GM23338 (cell line): ENCODE results near the gene HDDC3. TPM values are rescaled to one million over a fixed set of nuclear protein-coding genes. Genes with fewer than 3 reads are reported as not detected.

ENCODE experiments used
- ATAC-seq: fragments of 200-7000 bp; cut with Tn5 transposase; 3 replicates; pipeline ENCODE4 v1.9.1; 2020
- DNase-seq: peaks from one replicate; pipeline ENCODE4 v3.0.0-alpha.2; 2015; ENCODE audit warnings: low spot score
- H2AFZ ChIP-seq: fragments of 200-600 bp; sonication (generic); 2 replicates; pipeline ENCODE4 v1.8.0; 2016; ENCODE audit warnings: antibody characterized with exemption, mild to moderate bottlenecking, moderate library complexity
- H3F3A ChIP-seq: fragments of 200-600 bp; sonication (generic); replicated peaks from 2 replicates; pipeline ENCODE4 v1.8.0; 2017; ENCODE audit warnings: antibody characterized with exemption, mixed run types, low read depth
- H3K27ac ChIP-seq: fragments of 200-600 bp; sonication (generic); 2 replicates; pipeline ENCODE4 v1.6.1; 2016; ENCODE audit warnings: low read depth
- H3K27me3 ChIP-seq: fragments of 200-600 bp; sonication (generic); 2 replicates; pipeline ENCODE4 v1.8.0; 2016; ENCODE audit warnings: mild to moderate bottlenecking, mixed run types, moderate library complexity; ENCODE audit not compliant: insufficient read depth
- H3K36me3 ChIP-seq: fragments of 200-600 bp; sonication (generic); 2 replicates; pipeline ENCODE4 v1.8.0; 2016; ENCODE audit warnings: mild to moderate bottlenecking; ENCODE audit not compliant: insufficient read depth
- H3K4me1 ChIP-seq: fragments of 200-600 bp; sonication (generic); 2 replicates; pipeline ENCODE4 v1.8.0; 2016; ENCODE audit warnings: mild to moderate bottlenecking, moderate library complexity; ENCODE audit not compliant: insufficient read depth
- H3K4me2 ChIP-seq: fragments of 200-600 bp; sonication (generic); 2 replicates; pipeline ENCODE4 v1.7.1; 2017; ENCODE audit warnings: mixed run types
- H3K4me3 ChIP-seq: fragments of 200-600 bp; sonication (generic); 2 replicates; pipeline ENCODE4 v1.6.1; 2016; ENCODE audit warnings: mixed run types
- H3K79me2 ChIP-seq: fragments of 200-600 bp; sonication (generic); replicated peaks from 2 replicates; pipeline ENCODE4 v1.8.0; 2017; ENCODE audit warnings: mild to moderate bottlenecking; ENCODE audit not compliant: insufficient read depth
- H3K9me2 ChIP-seq: fragments of 200-600 bp; sonication (generic); 2 replicates; pipeline ENCODE4 v1.8.0; 2017; ENCODE audit not compliant: insufficient read depth
- H4K20me1 ChIP-seq: fragments of 200-600 bp; sonication (generic); replicated peaks from 2 replicates; pipeline ENCODE4 v1.8.0; 2017; ENCODE audit warnings: mild to moderate bottlenecking; ENCODE audit not compliant: insufficient read depth
- H3K27ac Mint-ChIP-seq: 2 replicates; pipeline ENCODE4 v1.8.0; 2020; ENCODE audit warnings: inconsistent platforms, mild to moderate bottlenecking, moderate library complexity, mixed read lengths
- H3K27me3 Mint-ChIP-seq: 3 replicates; pipeline ENCODE4 v1.8.0; 2022; ENCODE audit warnings: low read depth, mild to moderate bottlenecking, moderate library complexity, mixed read lengths, inconsistent platforms; ENCODE audit not compliant: insufficient read depth, poor library complexity
- H3K36me3 Mint-ChIP-seq: 3 replicates; pipeline ENCODE4 v1.8.0; 2021; ENCODE audit warnings: low read depth, mild to moderate bottlenecking, inconsistent platforms, moderate library complexity, mixed read lengths
- H3K4me1 Mint-ChIP-seq: 3 replicates; pipeline ENCODE4 v1.8.0; 2020; ENCODE audit warnings: mild to moderate bottlenecking, inconsistent platforms, mixed read lengths
- H3K4me3 Mint-ChIP-seq: 3 replicates; pipeline ENCODE4 v1.8.0; 2021; ENCODE audit warnings: moderate library complexity, mild to moderate bottlenecking, inconsistent platforms, mixed read lengths
- H3K9me3 Mint-ChIP-seq: 3 replicates; pipeline ENCODE4 v1.8.0; 2020; ENCODE audit warnings: moderate library complexity, mild to moderate bottlenecking, inconsistent platforms, mixed read lengths
- CREB1 ChIP-seq: fragments of 250-450 bp; sonication (Bioruptor Pico); IDR thresholded peaks from 2 replicates; pipeline ENCODE4 v1.5.0; 2020; ENCODE audit warnings: low read depth, mild to moderate bottlenecking, moderate library complexity
- EZH2 ChIP-seq: fragments of 200-600 bp; sonication (generic); IDR thresholded peaks from one replicate; pipeline ENCODE4 v1.8.0; 2017; ENCODE audit warnings: antibody characterized with exemption, mild to moderate bottlenecking, low read depth; ENCODE audit not compliant: unreplicated experiment
- EZH2phosphoT487 ChIP-seq: fragments of 200-600 bp; sonication (generic); IDR thresholded peaks from one replicate; pipeline ENCODE4 v1.8.1; 2018; ENCODE audit warnings: antibody characterized with exemption; ENCODE audit not compliant: unreplicated experiment
- JUNB ChIP-seq: IDR thresholded peaks from one replicate; pipeline ENCODE4 v1.6.1; 2016; ENCODE audit warnings: antibody characterized with exemption; ENCODE audit not compliant: unreplicated experiment
- NANOG ChIP-seq: IDR thresholded peaks from 2 replicates; pipeline ENCODE4 v1.6.1; 2016; ENCODE audit warnings: antibody characterized with exemption, borderline replicate concordance
- POLR2AphosphoS5 ChIP-seq: IDR thresholded peaks from 2 replicates; pipeline ENCODE4 v1.6.1; 2016; ENCODE audit warnings: antibody characterized with exemption, low read depth
- STAT1 ChIP-seq: IDR thresholded peaks from one replicate; pipeline ENCODE4 v1.6.1; 2016; ENCODE audit warnings: antibody characterized with exemption; ENCODE audit not compliant: unreplicated experiment
- ZNF114 ChIP-seq: fragments of 250-450 bp; sonication (Bioruptor Pico); IDR thresholded peaks from 2 replicates; pipeline ENCODE4 v1.5.0; 2020; ENCODE audit warnings: mild to moderate bottlenecking, moderate library complexity
- polyA plus RNA-seq: library from polyadenylated mRNA; unstranded; fragments of >200 nt; fragmentation: Nextera tagmentation; extraction: Ambion mirVana; gene quantifications from 2 replicates; pipeline ENCODE4 v1.2.1, GENCODE V29; 2016
- total RNA-seq: library from RNA; depleted of rRNA; stranded (reverse); fragments of >200 nt; shearing (Covaris generic); gene quantifications from 2 replicates; pipeline ENCODE4 v1.2.3, GENCODE V29; 2014
- TF ChIP-seq, protein P1 (sequence below): fragments of 250-450 bp; sonication (Bioruptor Pico); IDR thresholded peaks from 2 replicates; pipeline ENCODE4 v1.5.0; 2020; ENCODE audit warnings: mild to moderate bottlenecking, moderate library complexity
- TF ChIP-seq, protein P2 (sequence below), 2 experiments: fragments of 200-600 bp in 1 of 2; sonication (generic) in 1 of 2; conservative IDR thresholded peaks; 2 replicates each; pipeline versions ENCODE4 v1.5.1 to v1.6.1; 2016 to 2017; ENCODE audit warnings: antibody characterized with exemption in 2 of 2, low read depth in 2 of 2, mild to moderate bottlenecking in 2 of 2, moderate library complexity in 1 of 2
- TF ChIP-seq, protein P3 (sequence below): IDR thresholded peaks from 2 replicates; pipeline ENCODE4 v1.6.1; 2016; ENCODE audit warnings: antibody characterized with exemption

HDDC3 gene
- total and polyA plus RNA-seq, 2 experiments from 2014 or later: 17.4 to 19.0 TPM

DNA sequence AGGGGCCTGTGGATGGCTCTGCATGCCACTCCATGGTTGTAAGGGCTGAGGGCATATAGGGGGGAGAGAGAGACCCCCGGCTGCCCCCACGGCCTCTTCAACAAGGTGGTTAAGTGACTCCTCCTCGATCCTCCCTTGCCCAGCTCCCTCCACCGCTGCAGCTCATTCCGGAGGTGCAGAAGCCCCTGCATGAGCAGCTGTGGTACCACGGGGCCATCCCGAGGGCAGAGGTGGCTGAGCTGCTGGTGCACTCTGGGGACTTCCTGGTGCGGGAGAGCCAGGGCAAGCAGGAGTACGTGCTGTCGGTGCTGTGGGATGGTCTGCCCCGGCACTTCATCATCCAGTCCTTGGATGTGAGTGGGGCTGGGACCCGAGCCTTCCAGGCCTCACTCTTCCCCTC, 41.5 kb downstream of the HDDC3 start:
- Mint-ChIP-seq H3K4me1 (peaks cover 7% of the 10 kb centered on the region; the same call in 2 of the 3 replicates), H3K9me3 (no peaks in the 10 kb centered on the region), H3K36me3 (peaks cover 6% of the 10 kb centered on the region), H3K27me3 (peaks cover 14% of the 10 kb centered on the region), H3K4me3 (no peak overlapping the region), H3K27ac (no peak overlapping the region)
- ATAC-seq: no peak
- Histone ChIP-seq H3K9me2 (no peaks in the 10 kb centered on the region), H3K4me3 (no peak overlapping the region), H3K27me3 (no peaks in the 10 kb centered on the region), H3K79me2 (no peaks in the 10 kb centered on the region), H3K36me3 (no peaks in the 10 kb centered on the region), H3K4me2 (no peak overlapping the region), H3K27ac (no peak overlapping the region), H3F3A (no peaks in the 10 kb centered on the region), H4K20me1 (no peaks in the 10 kb centered on the region), H3K4me1 (peaks cover under 1% of the 10 kb centered on the region; the same call in 1 of the 2 replicates), H2AFZ (no peak overlapping the region)
- TF ChIP-seq, protein P1, sequence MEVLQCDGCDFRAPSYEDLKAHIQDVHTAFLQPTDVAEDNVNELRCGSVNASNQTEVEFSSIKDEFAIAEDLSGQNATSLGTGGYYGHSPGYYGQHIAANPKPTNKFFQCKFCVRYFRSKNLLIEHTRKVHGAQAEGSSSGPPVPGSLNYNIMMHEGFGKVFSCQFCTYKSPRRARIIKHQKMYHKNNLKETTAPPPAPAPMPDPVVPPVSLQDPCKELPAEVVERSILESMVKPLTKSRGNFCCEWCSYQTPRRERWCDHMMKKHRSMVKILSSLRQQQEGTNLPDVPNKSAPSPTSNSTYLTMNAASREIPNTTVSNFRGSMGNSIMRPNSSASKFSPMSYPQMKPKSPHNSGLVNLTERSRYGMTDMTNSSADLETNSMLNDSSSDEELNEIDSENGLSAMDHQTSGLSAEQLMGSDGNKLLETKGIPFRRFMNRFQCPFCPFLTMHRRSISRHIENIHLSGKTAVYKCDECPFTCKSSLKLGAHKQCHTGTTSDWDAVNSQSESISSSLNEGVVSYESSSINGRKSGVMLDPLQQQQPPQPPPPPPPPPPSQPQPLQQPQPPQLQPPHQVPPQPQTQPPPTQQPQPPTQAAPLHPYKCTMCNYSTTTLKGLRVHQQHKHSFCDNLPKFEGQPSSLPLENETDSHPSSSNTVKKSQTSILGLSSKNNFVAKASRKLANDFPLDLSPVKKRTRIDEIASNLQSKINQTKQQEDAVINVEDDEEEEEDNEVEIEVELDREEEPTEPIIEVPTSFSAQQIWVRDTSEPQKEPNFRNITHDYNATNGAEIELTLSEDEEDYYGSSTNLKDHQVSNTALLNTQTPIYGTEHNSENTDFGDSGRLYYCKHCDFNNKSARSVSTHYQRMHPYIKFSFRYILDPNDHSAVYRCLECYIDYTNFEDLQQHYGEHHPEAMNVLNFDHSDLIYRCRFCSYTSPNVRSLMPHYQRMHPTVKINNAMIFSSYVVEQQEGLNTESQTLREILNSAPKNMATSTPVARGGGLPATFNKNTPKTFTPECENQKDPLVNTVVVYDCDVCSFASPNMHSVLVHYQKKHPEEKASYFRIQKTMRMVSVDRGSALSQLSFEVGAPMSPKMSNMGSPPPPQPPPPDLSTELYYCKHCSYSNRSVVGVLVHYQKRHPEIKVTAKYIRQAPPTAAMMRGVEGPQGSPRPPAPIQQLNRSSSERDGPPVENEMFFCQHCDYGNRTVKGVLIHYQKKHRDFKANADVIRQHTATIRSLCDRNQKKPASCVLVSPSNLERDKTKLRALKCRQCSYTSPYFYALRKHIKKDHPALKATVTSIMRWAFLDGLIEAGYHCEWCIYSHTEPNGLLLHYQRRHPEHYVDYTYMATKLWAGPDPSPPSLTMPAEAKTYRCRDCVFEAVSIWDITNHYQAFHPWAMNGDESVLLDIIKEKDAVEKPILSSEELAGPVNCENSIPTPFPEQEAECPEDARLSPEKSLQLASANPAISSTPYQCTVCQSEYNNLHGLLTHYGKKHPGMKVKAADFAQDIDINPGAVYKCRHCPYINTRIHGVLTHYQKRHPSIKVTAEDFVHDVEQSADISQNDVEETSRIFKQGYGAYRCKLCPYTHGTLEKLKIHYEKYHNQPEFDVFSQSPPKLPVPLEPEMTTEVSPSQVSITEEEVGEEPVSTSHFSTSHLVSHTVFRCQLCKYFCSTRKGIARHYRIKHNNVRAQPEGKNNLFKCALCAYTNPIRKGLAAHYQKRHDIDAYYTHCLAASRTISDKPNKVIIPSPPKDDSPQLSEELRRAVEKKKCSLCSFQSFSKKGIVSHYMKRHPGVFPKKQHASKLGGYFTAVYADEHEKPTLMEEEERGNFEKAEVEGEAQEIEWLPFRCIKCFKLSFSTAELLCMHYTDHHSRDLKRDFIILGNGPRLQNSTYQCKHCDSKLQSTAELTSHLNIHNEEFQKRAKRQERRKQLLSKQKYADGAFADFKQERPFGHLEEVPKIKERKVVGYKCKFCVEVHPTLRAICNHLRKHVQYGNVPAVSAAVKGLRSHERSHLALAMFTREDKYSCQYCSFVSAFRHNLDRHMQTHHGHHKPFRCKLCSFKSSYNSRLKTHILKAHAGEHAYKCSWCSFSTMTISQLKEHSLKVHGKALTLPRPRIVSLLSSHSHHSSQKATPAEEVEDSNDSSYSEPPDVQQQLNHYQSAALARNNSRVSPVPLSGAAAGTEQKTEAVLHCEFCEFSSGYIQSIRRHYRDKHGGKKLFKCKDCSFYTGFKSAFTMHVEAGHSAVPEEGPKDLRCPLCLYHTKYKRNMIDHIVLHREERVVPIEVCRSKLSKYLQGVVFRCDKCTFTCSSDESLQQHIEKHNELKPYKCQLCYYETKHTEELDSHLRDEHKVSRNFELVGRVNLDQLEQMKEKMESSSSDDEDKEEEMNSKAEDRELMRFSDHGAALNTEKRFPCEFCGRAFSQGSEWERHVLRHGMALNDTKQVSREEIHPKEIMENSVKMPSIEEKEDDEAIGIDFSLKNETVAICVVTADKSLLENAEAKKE (CRISPR knock-in tag): no peak
- no peak for DNase-seq

DNA sequence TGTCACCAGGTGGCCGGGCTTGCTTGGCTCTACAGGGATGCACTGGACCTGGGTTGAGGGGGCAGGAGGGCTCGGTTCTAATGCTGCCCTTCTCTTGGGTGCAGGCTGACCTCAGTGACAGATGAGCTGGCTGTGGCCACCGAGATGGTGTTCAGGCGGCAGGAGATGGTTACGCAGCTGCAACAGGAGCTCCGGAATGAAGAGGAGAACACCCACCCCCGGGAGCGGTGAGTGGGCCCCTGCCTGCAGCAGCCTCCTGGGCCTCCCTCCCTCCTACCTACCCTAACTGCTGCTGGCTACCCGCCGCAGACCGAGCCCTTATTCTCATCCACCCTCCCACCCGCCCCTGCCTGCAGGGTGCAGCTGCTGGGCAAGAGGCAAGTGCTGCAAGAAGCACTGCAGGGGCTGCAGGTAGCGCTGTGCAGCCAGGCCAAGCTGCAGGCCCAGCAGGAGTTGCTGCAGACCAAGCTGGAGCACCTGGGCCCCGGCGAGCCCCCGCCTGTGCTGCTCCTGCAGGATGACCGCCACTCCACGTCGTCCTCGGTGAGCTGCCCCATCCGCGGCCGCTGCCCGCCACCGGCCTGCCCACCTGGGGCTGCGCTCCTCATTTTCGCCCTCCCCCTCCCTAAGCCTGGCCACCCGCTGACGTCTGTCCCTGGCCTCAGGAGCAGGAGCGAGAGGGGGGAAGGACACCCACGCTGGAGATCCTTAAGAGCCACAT, 42.5 kb downstream of the HDDC3 start:
- Mint-ChIP-seq H3K27ac (no peak overlapping the region), H3K9me3 (no peaks in the 10 kb centered on the region), H3K4me3 (no peak overlapping the region), H3K4me1 (peaks cover 14% of the 10 kb centered on the region), H3K36me3 (peaks cover 3% of the 10 kb centered on the region; the same call in 2 of the 3 replicates), H3K27me3 (peaks cover 14% of the 10 kb centered on the region)
- Histone ChIP-seq H2AFZ (no peak overlapping the region), H3K79me2 (no peaks in the 10 kb centered on the region), H3K27me3 (no peaks in the 10 kb centered on the region), H3K27ac (no peak overlapping the region), H3F3A (0 out of 2 replicates have a peak, but pooled peaks cover 4% of the 10 kb centered on the region), H4K20me1 (no peaks in the 10 kb centered on the region), H3K4me2 (no peak overlapping the region), H3K4me3 (no peak overlapping the region), H3K4me1 (peaks cover 3% of the 10 kb centered on the region; the same call in 1 of the 2 replicates), H3K36me3 (no peaks in the 10 kb centered on the region), H3K9me2 (no peaks in the 10 kb centered on the region)
- ATAC-seq (peak; percentile 5; the same call in 2 of the 3 replicates), DNase-seq (no peak)
- TF ChIP-seq CREB1 (CRISPR knock-in tag) (no peak), EZH2 (no peak), ZNF114 (CRISPR knock-in tag) (no peak), POLR2AphosphoS5 (no peak), STAT1 (no peak), EZH2phosphoT487 (no peak), JUNB (no peak), NANOG (no peak)
- TF ChIP-seq, protein P2, sequence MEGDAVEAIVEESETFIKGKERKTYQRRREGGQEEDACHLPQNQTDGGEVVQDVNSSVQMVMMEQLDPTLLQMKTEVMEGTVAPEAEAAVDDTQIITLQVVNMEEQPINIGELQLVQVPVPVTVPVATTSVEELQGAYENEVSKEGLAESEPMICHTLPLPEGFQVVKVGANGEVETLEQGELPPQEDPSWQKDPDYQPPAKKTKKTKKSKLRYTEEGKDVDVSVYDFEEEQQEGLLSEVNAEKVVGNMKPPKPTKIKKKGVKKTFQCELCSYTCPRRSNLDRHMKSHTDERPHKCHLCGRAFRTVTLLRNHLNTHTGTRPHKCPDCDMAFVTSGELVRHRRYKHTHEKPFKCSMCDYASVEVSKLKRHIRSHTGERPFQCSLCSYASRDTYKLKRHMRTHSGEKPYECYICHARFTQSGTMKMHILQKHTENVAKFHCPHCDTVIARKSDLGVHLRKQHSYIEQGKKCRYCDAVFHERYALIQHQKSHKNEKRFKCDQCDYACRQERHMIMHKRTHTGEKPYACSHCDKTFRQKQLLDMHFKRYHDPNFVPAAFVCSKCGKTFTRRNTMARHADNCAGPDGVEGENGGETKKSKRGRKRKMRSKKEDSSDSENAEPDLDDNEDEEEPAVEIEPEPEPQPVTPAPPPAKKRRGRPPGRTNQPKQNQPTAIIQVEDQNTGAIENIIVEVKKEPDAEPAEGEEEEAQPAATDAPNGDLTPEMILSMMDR (conservative IDR thresholded peaks at IDR 0.05; ENCODE audit: low read depth in 2 of 2): no peak
- TF ChIP-seq, protein P3, sequence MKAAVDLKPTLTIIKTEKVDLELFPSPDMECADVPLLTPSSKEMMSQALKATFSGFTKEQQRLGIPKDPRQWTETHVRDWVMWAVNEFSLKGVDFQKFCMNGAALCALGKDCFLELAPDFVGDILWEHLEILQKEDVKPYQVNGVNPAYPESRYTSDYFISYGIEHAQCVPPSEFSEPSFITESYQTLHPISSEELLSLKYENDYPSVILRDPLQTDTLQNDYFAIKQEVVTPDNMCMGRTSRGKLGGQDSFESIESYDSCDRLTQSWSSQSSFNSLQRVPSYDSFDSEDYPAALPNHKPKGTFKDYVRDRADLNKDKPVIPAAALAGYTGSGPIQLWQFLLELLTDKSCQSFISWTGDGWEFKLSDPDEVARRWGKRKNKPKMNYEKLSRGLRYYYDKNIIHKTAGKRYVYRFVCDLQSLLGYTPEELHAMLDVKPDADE: no peak
